ENCODE data around the gene ESPN. TPM values are rescaled to one million over a fixed set of nuclear protein-coding genes. Genes with fewer than 3 reads are reported as not detected.

Gene ESPN
- total RNA-seq, 4 donors from 2014 or later = 40.2 to 368 (median 157) TPM

DNA sequence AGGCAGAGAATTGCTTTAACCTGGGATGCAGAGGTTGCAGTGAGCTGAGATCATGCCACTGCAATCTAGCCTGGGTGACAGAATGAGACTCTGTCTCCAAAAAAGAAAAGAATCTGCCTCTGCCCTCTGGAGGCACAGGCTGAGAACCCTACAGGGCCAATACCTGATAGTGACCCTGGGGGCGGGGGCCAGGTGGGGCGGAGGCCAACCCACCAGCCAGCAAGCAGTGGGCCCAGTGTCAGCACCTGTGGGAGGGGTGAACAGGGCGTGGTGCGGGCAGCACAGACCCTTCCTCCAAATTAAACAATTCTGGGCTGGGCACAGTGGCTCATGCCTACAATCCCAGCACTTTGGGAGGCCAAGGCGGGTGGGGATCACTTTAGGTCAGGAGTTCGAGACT lies 85.9 kb downstream of the ESPN start:
- Histone ChIP-seq H3K27ac (no peak overlapping the region), H3K4me1 (no peaks in the 10 kb centered on the region), H3K4me3 (no peak overlapping the region), H3K27me3 (no peaks in the 10 kb centered on the region), H3K36me3 (no peaks in the 10 kb centered on the region), H3K9me3 (no peaks in the 10 kb centered on the region)
- in situ Hi-C loops (cut with MboI; ENCODE audit: low pct_ligation_motif_present in 1 of 4, low pct_unique_long_range_greater_than_20kb in 1 of 4, low sequenced_read_pairs in 3 of 4) (no loop called here), intact Hi-C loops (cut with DNase I; ENCODE audit: low total_unique reads) (no loop called here)
- 50 to 76% methylated on average over 2 to 6 of the region's 6 CpGs for WGBS, 2 donors (ENCODE audit: low coverage in 1 of 2)
- no peak for DNase-seq
- TF ChIP-seq POLR2A (IDR thresholded peaks at IDR 0.05) = no peak
- no peak for TF ChIP-seq CTCF (IDR thresholded peaks at IDR 0.05)
- TF ChIP-seq POLR2AphosphoS5 (IDR thresholded peaks at IDR 0.05) = no peak
- TF ChIP-seq EP300 (IDR thresholded peaks at IDR 0.05; ENCODE audit: low read depth) = no peak

Small RNAs within 50 kb of the gene (small RNA-seq; reads per million reads assigned to genes)
- 0 reads per million in 4 donors for gene MIR4252

Other genes with a start within 250 kb of the ESPN start
- gene CHD5, start 244.5 kb upstream of the ESPN start, total RNA-seq = 1 to 10 TPM in 2 of 4 donors, under 1 TPM in 2; 0.14 to 1.6 (median 1.2) TPM
- gene RPL22, start 225.2 kb upstream of the ESPN start, total RNA-seq = 100 to 1,000 TPM in 3 of 4 donors, 10 to 100 TPM in 1; 56.5 to 170 (median 106) TPM
- 1,000 to 10,000 TPM in 1 of 4 donors, 100 to 1,000 TPM in 2, 10 to 100 TPM in 1; 82.6 to 1,341 (median 190) TPM for gene RNF207, start 218.7 kb upstream of the ESPN start, total RNA-seq
- gene ICMT, start 188.8 kb upstream of the ESPN start, total RNA-seq = 10 to 100 TPM; 21.3 to 84.1 (median 61.8) TPM
- not detected for gene HES3, start 180.6 kb upstream of the ESPN start, total RNA-seq
- 10 to 100 TPM; 15.6 to 38.2 (median 27.8) TPM for gene GPR153, start 163.7 kb upstream of the ESPN start, total RNA-seq
- gene ACOT7, start 31.0 kb upstream of the ESPN start, total RNA-seq = 10 to 100 TPM in 3 of 4 donors, 1 to 10 TPM in 1; 5.6 to 55.0 (median 31.0) TPM
- 10 to 100 TPM; 10.5 to 38.8 (median 25.4) TPM for gene HES2, start 4.9 kb upstream of the ESPN start, total RNA-seq
- gene TNFRSF25, start 41.4 kb downstream of the ESPN start, total RNA-seq = 10 to 100 TPM; 38.9 to 55.3 (median 45.0) TPM
- gene PLEKHG5, start 66.9 kb downstream of the ESPN start, total RNA-seq = 10 to 100 TPM; 17.9 to 42.7 (median 37.1) TPM
- gene NOL9, start 129.7 kb downstream of the ESPN start, total RNA-seq = 10 to 100 TPM in 2 of 4 donors, 1 to 10 TPM in 2; 8.0 to 30.0 (median 13.8) TPM
- under 1 TPM in 1 of 4 donors, not detected in 3; 0.48 TPM for gene TAS1R1, start 130.5 kb downstream of the ESPN start, total RNA-seq
- gene ZBTB48, start 155.2 kb downstream of the ESPN start, total RNA-seq = 10 to 100 TPM; 18.3 to 37.7 (median 30.5) TPM
- 10 to 100 TPM; 23.6 to 67.7 (median 36.1) TPM for gene KLHL21, start 178.1 kb downstream of the ESPN start, total RNA-seq
- gene PHF13, start 189.0 kb downstream of the ESPN start, total RNA-seq = 10 to 100 TPM in 2 of 4 donors, 1 to 10 TPM in 2; 8.7 to 17.3 (median 10.3) TPM
- 10 to 100 TPM in 2 of 4 donors, 1 to 10 TPM in 2; 7.5 to 21.0 (median 13.2) TPM for gene THAP3, start 200.1 kb downstream of the ESPN start, total RNA-seq

All from transverse colon (tissue), 4 donors.